Left lung (tissue), 10 donors: Measurements from ENCODE around the gene SNX22. TPM values are rescaled to one million over a fixed set of nuclear protein-coding genes. Genes with fewer than 3 reads are reported as not detected.

Experiments
- ATAC-seq: fragments of 200-7000 bp; cut with Tn5 transposase; one replicate; pipeline ENCODE4 v1.9.1; 2020; ENCODE audit warnings: moderate library complexity
- DNase-seq, 4 donors: peaks; one replicate each; pipeline ENCODE4 v3.0.0-alpha.2; 2013 to 2020
- H3K27ac ChIP-seq, 2 donors: fragments of 200-600 bp; sonication (generic) in 1 of 2; one replicate each; pipeline versions ENCODE4 v1.5.0 to v1.8.0; 2020 to 2021
- H3K27me3 ChIP-seq, 2 donors: fragments of 200-600 bp; sonication (generic) in 1 of 2; one replicate each; pipeline versions ENCODE4 v1.5.0 to v1.8.0; 2020 to 2021
- H3K36me3 ChIP-seq, 2 donors: fragments of 200-600 bp; sonication (generic) in 1 of 2; one replicate each; pipeline versions ENCODE4 v1.5.0 to v1.8.0; 2020 to 2021
- H3K4me1 ChIP-seq, 2 donors: fragments of 200-600 bp; one replicate each; pipeline ENCODE4 v1.8.0; 2021
- H3K4me3 ChIP-seq, 2 donors: fragments of 200-600 bp; sonication (generic) in 1 of 2; one replicate each; pipeline versions ENCODE4 v1.5.0 to v1.8.0; 2020 to 2021; ENCODE audit warnings: mild to moderate bottlenecking in 1 of 2
- H3K9me3 ChIP-seq, 2 donors: fragments of 200-600 bp; sonication (generic) in 1 of 2; one replicate each; pipeline versions ENCODE4 v1.5.0 to v1.8.0; 2020 to 2021
- intact Hi-C, 2 donors: fragments of 100-400 bp; cut with DNase I; formaldehyde crosslinking; loops; one replicate each; pipeline versions ENCODE4 v1.11.2 to v1.14.2; 2022
- polyA plus RNA-seq, 6 donors: library from polyadenylated mRNA; unstranded; fragments of 120-200 nt; gene quantifications; one replicate each; pipeline ENCODE4 v1.2.1, GENCODE V29; 2013; ENCODE audit not compliant: insufficient read length in 6 of 6
- total RNA-seq, 2 donors: library from RNA; stranded (reverse); fragmentation: NEBNext Ultra II Directional; extraction: Animal tissue kit (Norgen Biotek cat#: 25700); gene quantifications; one replicate each; pipeline ENCODE4 v1.2.1, GENCODE V29; 2021
- TF ChIP-seq, protein P1 (sequence below), 2 donors: fragments of 200-600 bp; sonication (generic) in 1 of 2; IDR thresholded peaks; one replicate each; pipeline versions ENCODE4 v1.5.0 to v1.8.0; 2021; ENCODE audit warnings: antibody characterized with exemption in 2 of 2
- donor health status: DM: no; HTN: yes; CAD: no.
- donor health status: DM: no; HTN: no; CAD: no.

Gene SNX22
- total and polyA plus RNA-seq, 8 donors, result 1.8 to 7.4 (median 3.3) TPM

DNA sequence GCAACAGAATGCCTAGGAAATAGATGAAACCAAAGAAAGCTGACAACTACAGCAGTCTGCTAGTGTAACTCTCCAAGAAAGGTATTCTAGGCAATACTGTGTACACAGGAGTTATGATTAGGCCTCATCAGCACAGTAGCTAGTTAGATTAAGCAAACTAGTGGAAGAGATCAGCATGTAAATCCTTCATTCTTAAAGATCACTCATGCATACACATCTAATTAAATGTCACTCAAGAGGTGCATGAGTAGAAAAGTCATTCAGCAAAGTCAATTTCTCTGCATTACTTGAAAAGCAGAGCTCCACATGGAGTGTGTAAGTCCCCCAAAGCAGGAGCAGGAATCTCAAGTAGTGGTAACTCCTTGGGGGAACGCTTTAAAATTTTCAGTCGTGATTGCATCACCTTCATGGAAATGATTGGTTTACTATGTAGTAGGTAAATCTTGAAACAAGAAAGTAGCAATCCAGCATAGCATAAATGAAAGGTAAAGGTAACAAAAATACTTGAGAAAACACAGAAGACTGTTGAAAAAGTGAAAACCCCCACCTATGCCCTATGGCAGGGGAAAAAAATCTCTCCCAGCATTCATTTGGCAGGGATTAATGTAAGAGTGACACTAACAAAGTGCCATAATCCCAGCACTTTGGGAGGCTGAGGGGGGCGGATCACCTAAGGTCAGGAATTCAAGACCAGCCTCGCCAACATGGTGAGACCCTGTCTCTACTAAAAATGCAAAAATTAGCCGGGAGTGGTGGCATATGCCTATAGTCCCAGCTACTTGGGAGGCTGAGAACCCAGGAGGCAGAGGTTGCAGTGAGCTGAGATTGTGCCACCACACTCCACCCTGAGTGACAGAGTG, 40.7 kb downstream of the SNX22 start:
- TF ChIP-seq, protein P1, sequence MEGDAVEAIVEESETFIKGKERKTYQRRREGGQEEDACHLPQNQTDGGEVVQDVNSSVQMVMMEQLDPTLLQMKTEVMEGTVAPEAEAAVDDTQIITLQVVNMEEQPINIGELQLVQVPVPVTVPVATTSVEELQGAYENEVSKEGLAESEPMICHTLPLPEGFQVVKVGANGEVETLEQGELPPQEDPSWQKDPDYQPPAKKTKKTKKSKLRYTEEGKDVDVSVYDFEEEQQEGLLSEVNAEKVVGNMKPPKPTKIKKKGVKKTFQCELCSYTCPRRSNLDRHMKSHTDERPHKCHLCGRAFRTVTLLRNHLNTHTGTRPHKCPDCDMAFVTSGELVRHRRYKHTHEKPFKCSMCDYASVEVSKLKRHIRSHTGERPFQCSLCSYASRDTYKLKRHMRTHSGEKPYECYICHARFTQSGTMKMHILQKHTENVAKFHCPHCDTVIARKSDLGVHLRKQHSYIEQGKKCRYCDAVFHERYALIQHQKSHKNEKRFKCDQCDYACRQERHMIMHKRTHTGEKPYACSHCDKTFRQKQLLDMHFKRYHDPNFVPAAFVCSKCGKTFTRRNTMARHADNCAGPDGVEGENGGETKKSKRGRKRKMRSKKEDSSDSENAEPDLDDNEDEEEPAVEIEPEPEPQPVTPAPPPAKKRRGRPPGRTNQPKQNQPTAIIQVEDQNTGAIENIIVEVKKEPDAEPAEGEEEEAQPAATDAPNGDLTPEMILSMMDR (IDR thresholded peaks at IDR 0.05), result no peak
- no peak for DNase-seq
- no peak for ATAC-seq

DNA sequence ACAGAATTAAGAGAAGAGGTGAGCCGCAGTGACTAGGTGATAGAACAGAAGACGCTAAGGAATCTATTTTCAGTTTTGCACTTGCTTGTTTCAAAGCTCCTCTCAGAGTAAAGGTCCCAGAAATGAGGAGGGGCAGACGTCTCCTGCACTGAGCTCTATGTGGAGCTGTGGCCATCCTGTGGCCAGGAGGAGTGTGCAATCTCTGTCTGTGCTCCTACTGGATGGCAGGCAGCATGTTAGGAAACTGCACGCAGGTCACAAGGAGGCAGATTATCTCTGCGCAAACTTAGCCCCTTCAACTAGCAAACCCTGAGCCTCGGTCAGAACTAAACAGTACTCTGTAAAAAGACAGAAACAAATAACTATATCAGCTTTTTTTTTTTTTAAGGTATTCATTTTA, 42.4 kb downstream of the SNX22 start:
- Histone ChIP-seq H3K4me3 (no peak overlapping the region), H3K36me3 (peaks cover 0 to 30% of the 10 kb centered on the region in 2 donors), H3K9me3 (no peaks in the 10 kb centered on the region), H3K27me3 (no peaks in the 10 kb centered on the region), H3K27ac (no peak overlapping the region), H3K4me1 (no peaks in the 10 kb centered on the region)
- DNase-seq (no peak), ATAC-seq (no peak)
- intact Hi-C loops, result no loop called here
- TF ChIP-seq, protein P1 (IDR thresholded peaks at IDR 0.05), result no peak

More for the DNA sequence above, 40.7 kb downstream of the SNX22 start:
- H3K4me1 ChIP-seq, result no peaks in the 10 kb centered on the region
- H3K27ac ChIP-seq, result no peak overlapping the region
- intact Hi-C loops, result no loop called here
- H3K4me3 ChIP-seq, result no peak overlapping the region
- H3K9me3 ChIP-seq, result no peaks in the 10 kb centered on the region
- H3K36me3 ChIP-seq, result peaks cover 0 to 44% of the 10 kb centered on the region in 2 donors
- H3K27me3 ChIP-seq, result no peaks in the 10 kb centered on the region

DNA sequence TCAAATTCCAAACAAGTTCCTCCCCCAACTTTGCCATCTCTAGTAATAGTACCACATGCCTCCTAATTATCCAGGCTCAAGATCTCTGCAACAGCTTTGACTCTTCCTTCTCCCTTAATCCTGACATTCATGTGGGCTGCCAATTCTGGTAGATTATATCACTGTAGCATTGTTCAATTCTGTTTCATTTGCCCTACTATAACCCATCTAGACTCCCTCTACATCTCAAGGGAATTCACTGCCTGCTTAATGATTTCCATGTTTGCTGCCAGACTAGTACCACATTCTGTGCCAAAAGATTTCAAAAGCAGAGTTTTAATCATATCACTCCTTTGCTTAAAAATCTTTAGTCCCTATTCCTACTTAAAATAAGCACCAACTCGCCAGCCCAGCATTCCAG, 45.9 kb downstream of the SNX22 start:
- TF ChIP-seq, protein P1 (IDR thresholded peaks at IDR 0.05), result no peak
- Histone ChIP-seq H3K36me3 (peaks cover 0 to 60% of the 10 kb centered on the region in 2 donors), H3K9me3 (no peaks in the 10 kb centered on the region), H3K4me1 (no peaks in the 10 kb centered on the region), H3K4me3 (no peak overlapping the region), H3K27me3 (no peaks in the 10 kb centered on the region), H3K27ac (no peak overlapping the region)
- DNase-seq, result peak in 1 of 4 donors; percentile 4
- ATAC-seq, result no peak
- intact Hi-C loops, result no loop called here

DNA sequence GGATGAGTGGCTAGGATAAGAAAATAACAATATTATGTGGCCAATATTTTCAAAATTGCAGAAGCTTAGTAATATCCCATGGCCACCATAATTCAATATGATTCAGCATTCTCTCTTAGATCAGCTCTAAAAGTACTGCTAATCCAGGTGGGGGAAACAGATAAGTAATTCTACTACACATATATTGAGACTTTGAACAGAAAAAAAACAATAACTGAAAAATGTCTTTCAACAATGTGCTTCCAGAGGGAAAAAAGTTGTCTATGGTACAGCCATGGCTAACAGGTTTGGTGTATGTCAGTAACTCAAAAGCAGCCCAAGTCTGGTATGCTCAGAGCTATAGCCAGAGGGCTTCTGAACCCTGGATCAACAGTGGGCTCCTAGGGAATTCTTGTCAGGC, 53.7 kb downstream of the SNX22 start:
- intact Hi-C loops, result no loop called here
- TF ChIP-seq, protein P1 (IDR thresholded peaks at IDR 0.05), result no peak
- DNase-seq (no peak), ATAC-seq (no peak)
- Histone ChIP-seq H3K4me1 (no peaks in the 10 kb centered on the region), H3K27ac (no peak overlapping the region), H3K4me3 (no peak overlapping the region), H3K27me3 (no peaks in the 10 kb centered on the region), H3K9me3 (no peaks in the 10 kb centered on the region), H3K36me3 (peaks cover 0 to 47% of the 10 kb centered on the region in 2 donors)

Other genes starting within 250 kb of the SNX22 start
- gene DAPK2, start 105.2 kb upstream of the SNX22 start, total RNA-seq, result 10 to 100 TPM; 23.8 to 59.3 TPM
- gene DAPK2, start 105.2 kb upstream of the SNX22 start, polyA plus RNA-seq, result 10 to 100 TPM; 18.3 to 31.1 (median 22.7) TPM
- gene CIAO2A, start 57.9 kb upstream of the SNX22 start, total RNA-seq, result 10 to 100 TPM; 51.4 to 73.0 TPM
- 10 to 100 TPM; 55.5 to 66.2 (median 59.2) TPM for gene CIAO2A, start 57.9 kb upstream of the SNX22 start, polyA plus RNA-seq
- gene SNX1, start 55.7 kb upstream of the SNX22 start, total RNA-seq, result 100 to 1,000 TPM; 150 to 160 TPM
- gene SNX1, start 55.7 kb upstream of the SNX22 start, polyA plus RNA-seq, result 100 to 1,000 TPM; 121 to 139 (median 124) TPM
- 100 to 1,000 TPM; 554 to 728 TPM for gene PPIB, start 11.3 kb downstream of the SNX22 start, total RNA-seq
- gene PPIB, start 11.3 kb downstream of the SNX22 start, polyA plus RNA-seq, result 100 to 1,000 TPM; 512 to 558 (median 539) TPM
- gene CSNK1G1, start 204.4 kb downstream of the SNX22 start, total RNA-seq, result 10 to 100 TPM; 20.3 to 21.3 TPM
- gene CSNK1G1, start 204.4 kb downstream of the SNX22 start, polyA plus RNA-seq, result 10 to 100 TPM; 17.7 to 23.1 (median 19.6) TPM
- gene PCLAF, start 229.7 kb downstream of the SNX22 start, total RNA-seq, result 10 to 100 TPM; 12.3 to 14.9 TPM
- gene PCLAF, start 229.7 kb downstream of the SNX22 start, polyA plus RNA-seq, result 10 to 100 TPM; 28.0 to 58.9 (median 41.0) TPM
- 10 to 100 TPM; 23.0 to 24.6 TPM for gene TRIP4, start 236.1 kb downstream of the SNX22 start, total RNA-seq
- gene TRIP4, start 236.1 kb downstream of the SNX22 start, polyA plus RNA-seq, result 10 to 100 TPM; 35.3 to 47.4 (median 43.1) TPM